ENCODE measurements around the gene PLXNA3.

PLXNA3 gene

DNA sequence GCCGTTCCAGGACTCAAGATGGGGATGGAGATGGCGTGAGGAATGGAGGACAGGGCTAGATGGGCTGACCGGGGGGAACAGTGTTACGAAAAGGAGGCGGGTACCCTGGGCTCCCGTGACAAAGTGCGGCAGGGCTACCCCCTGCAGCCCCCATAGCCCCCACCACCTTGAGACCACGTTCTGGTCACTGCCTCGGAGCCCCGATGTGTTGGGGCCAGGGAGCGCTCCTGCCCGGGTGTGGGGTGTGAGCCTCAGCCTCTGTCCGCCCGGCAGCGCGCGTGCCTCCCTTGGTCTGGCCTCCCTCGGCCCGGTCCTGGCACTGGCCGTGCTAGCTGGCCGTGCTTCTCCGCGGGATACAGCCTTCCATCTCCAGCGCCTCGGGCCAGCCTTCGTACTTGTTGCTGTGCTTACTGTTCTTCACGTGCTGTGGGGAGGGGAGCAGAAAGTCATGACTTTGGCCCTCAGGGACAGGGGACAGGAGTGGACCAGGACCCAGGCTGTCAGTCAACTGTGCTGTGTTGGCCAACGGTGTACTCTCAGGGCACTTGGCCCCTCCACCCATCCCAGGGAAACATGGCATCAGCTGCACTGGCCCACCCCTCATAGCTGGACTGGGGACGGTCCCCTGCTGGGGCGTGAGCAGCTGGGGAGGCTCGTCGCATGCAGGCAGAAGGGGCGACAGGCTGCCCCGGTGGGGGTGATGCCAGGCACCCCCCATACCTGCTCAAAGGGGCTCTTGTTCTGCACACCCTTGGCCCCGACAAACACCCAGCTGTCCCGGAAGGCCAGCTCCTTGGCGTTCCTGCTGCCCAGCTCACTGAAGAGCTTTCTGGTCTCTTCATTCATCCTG lies 48.6 kb downstream of the PLXNA3 start:
- DNase-seq = no peak

GRCh38 chrX:154507673-154508383 lies 49.7 kb downstream of the PLXNA3 start:
- DNase-seq = no peak

- no peak for DNase-seq
These were observed 50.3 kb downstream of the PLXNA3 start for GRCh38 chrX:154508384-154508745.

- no peak for DNase-seq
These were observed 51.4 kb downstream of the PLXNA3 start for GRCh38 chrX:154509455-154509854.

- DNase-seq = no peak
These were observed 53.7 kb downstream of the PLXNA3 start for GRCh38 chrX:154511761-154512160.

- DNase-seq = no peak
These were observed 54.9 kb downstream of the PLXNA3 start for GRCh38 chrX:154512879-154513553.

DNA sequence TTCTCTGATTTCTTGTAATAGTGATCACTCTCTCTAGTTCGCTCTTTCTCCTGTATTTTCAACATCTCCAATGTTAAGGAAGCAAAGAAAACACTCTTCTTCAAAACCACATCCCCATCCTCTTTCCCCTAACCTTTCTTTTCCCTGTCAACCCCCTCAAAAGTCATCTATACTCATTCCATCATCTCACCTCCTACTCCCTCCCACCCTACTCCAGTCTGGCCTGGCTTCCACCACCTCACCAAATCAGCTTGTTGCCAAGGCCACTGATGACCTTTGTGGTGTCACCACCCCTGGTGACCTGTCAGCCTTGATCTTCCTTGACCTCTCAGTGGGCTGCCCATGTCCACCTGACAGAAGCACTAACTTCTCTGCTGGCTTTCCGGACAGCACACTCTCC lies 55.6 kb downstream of the PLXNA3 start:
- no peak for DNase-seq

DNA sequence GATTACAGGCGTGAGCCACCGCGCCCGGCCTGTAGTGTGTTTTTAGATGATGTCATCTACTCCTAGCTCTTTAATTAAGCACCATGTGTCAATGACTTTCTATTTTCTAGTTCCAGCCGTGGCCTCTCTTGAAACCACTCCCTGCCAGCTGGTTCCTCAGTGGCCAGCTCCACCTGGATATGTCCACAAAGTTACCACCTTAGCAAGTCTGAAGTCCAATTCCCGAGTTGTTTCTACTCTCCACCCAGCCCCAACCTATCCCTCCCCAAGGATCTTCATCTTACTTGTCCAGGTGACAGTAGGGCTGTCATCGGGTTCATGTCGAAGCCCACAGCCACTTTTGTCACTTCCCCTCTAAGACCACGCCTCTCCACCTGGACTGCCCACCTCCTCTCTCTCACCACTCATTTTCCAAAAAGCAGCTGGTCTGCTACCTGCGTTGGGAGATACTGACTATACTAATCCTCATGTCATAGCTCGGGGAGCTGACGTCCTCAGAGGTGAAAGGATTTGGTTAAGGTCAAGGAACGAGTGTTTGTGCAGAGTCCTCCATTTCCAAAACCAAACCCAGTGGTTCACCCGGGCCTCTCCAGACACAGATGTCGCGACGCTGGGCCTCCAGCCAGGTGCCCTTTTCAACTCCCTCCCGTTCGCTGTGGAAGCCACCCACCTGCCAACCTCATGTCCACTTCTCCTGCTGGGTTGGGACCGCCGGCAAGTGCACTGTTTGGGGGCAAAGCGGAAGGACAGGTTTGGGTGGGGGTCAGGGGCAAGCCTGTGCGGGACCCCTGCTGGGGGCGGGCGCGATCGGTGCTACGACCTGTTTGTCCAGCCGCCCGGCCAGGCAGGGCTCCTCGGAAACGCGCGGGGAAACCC lies 57.2 kb downstream of the PLXNA3 start:
- DNase-seq = peak; percentile 9

- DNase-seq = peak; percentile 91
These were observed 58.0 kb downstream of the PLXNA3 start, which contains the start of gene FAM3A for GRCh38 chrX:154515966-154516655. TSS of gene FAM3A (minus strand) at chrX:154516232. CDS start at chrX:154515772, 460 bp downstream.

DNA sequence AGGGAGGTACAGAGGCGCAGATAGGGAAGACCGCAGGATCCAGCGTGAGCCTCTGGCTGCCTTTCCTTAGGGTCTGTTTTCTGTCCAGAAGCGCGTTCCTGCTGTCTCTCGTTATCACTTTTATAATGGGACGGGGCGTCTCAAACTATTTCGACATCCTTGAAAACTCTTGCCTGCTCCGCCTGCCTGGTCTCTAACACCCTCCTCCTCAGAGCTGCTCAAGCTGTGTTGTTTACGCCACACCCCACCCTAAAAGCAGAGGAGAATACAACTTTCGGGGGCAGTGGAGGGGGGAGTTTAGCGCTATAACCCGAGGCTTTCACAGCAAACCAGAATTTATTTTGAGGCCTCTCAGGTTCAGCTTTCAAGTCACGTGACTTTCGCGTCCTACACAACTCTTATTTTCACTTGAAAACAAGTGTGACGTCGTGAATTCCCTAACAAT lies 58.6 kb downstream of the PLXNA3 start:
- no peak for DNase-seq

DNA sequence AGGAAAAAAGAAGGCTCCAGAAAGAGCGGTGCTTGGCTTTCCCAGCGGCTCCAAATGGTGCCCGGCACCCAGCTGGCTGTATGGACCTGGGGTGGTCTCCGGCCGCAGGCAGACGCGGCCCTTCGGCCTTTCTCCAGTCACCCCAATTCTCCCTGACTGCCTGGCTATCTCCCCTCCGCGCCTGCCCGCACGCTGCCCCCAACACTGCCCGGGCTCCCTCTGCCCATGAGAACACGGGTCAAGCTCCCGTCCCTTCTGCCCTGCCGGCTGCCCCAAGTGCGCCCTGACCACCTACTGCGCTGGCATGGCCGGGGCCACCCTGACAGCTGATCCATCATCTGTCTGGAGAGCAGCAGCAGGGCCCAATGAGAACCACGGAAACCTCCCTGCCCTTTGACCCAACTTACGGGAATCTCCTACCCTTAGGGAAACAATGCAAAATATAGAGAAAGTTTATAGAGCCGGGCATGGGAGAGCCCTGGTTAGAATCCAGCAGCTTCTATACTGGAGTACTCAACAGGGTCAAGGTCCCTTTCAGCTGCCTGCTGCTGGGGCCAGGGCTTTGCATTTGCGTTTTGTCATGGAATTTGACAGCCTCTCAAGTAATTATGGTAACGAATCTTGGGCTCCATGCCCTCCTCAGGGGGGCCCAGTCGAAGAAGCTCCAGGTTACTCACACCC lies 59.2 kb downstream of the PLXNA3 start:
- no peak for DNase-seq

GRCh38 chrX:154519389-154519788 lies 61.3 kb downstream of the PLXNA3 start:
- no peak for DNase-seq

DNA sequence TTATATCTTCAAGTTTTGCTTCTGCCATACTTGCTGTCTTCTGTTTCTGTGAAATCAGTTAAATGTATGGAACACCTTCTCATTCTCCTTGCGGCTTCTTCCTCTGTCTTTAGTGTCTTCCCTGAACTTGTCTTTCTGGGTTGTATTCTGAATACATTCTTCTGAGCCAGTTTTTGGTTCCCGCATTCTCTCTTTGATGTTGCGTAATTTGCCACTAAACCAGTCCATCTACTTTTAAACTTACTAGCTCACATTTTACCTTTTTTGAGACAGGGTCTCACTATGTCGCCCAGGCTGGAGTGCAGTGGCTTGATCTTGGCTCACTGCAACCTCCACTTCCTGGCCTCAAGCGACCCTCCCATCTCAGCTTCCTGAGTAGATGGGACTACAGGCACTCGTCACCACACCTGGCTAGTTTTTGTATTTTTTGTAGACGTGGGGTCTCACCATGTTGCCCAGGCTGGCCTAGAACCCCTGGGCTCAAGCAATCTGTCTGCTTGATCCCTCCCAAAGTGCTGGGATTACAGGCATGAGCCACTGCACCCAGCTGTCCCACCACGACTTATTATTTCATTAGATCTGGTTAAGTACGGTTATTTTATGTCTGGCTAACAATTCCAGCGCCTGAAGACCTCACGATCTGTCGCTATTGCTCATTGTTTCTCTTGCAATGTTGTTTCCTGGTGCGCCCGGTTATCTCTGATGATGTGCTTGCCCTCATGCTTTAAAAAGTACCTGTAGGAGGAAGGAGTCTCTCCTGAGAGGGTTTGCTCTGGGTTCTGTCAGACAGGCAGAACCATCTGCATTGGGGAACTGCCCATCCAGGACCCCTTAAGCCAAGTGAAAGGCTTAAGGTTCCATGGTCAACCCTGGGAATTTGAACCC lies 67.8 kb downstream of the PLXNA3 start:
- DNase-seq = no peak

- DNase-seq = peak; percentile 63
These were observed 69.0 kb downstream of the PLXNA3 start for GRCh38 chrX:154526901-154527675.
